CD4-positive, alpha-beta T cell (primary cell): ENCODE measurements around the gene PORCN. TPM values are rescaled to one million over a fixed set of nuclear protein-coding genes. Genes with fewer than 3 reads are reported as not detected.
"Not testable (repeated sequence)": the region's sequence is repeated elsewhere in the genome, so short reads cannot be mapped to it uniquely, and the experiment has no call there.

Experiments
- ATAC-seq: fragments of 200-7000 bp; cut with Tn5 transposase; one replicate; pipeline ENCODE4 v1.10.0; 2022; ENCODE audit warnings: mild to moderate bottlenecking; ENCODE audit not compliant: poor library complexity
- CTCF ChIA-PET: fragments of 350-600 bp; sonication (Branson Sonifier 250); formaldehyde crosslinking; loops from one replicate; lab custom pipeline; 2021; ENCODE audit warnings: antibody characterized with exemption, inconsistent platforms; lab: Charles Lee
- POLR2A ChIA-PET: fragments of 350-600 bp; sonication (Branson Sonifier 250); formaldehyde crosslinking; loops from one replicate; lab custom pipeline; 2021; ENCODE audit warnings: antibody characterized with exemption, inconsistent platforms; lab: Charles Lee
- DNase-seq, 14 experiments: peaks; one replicate each; pipeline ENCODE4 v3.0.0-alpha.2; 2013 to 2020; ENCODE audit warnings: mixed read lengths in 2 of 14
- H3K27ac ChIP-seq, 2 donors: one replicate each; pipeline versions ENCODE4 v1.5.1 to v1.7.0; 2013; ENCODE audit warnings: low read length in 2 of 2, low read depth in 1 of 2, mild to moderate bottlenecking in 1 of 2
- H3K27me3 ChIP-seq, 2 experiments: 1 replicate in 1 of 2; 2 replicates in 1 of 2; pipeline versions ENCODE4 v1.6.1 to v1.7.0; 2013; ENCODE audit warnings: low read length in 2 of 2, control low read depth in 1 of 2, mild to moderate bottlenecking in 1 of 2, moderate library complexity in 1 of 2; ENCODE audit not compliant: insufficient read depth in 2 of 2, control insufficient read depth in 1 of 2
- H3K36me3 ChIP-seq: one replicate; pipeline ENCODE4 v1.6.1; 2013; ENCODE audit warnings: low read length, control low read depth; ENCODE audit not compliant: insufficient read depth
- H3K4me1 ChIP-seq: one replicate; pipeline ENCODE4 v1.6.1; 2013; ENCODE audit warnings: low read length, control low read depth; ENCODE audit not compliant: insufficient read depth
- H3K4me3 ChIP-seq: one replicate; pipeline ENCODE4 v1.5.1; 2013; ENCODE audit warnings: mild to moderate bottlenecking, low read length, moderate library complexity
- H3K9me3 ChIP-seq, 2 experiments: 1 replicate in 1 of 2; 2 replicates in 1 of 2; pipeline versions ENCODE4 v1.6.1 to v1.7.0; 2013; ENCODE audit warnings: low read length in 2 of 2, mild to moderate bottlenecking in 2 of 2, control low read depth in 1 of 2, moderate library complexity in 1 of 2; ENCODE audit not compliant: control insufficient read depth in 1 of 2, insufficient read depth in 1 of 2
- H3K27ac Mint-ChIP-seq: one replicate; pipeline ENCODE4 v1.8.0; 2020; ENCODE audit warnings: mixed read lengths
- H3K27me3 Mint-ChIP-seq: one replicate; pipeline ENCODE4 v1.8.0; 2021; ENCODE audit warnings: mixed read lengths
- H3K36me3 Mint-ChIP-seq: one replicate; pipeline ENCODE4 v1.8.0; 2021; ENCODE audit warnings: low read depth, mixed read lengths
- H3K4me1 Mint-ChIP-seq: one replicate; pipeline ENCODE4 v1.8.0; 2021; ENCODE audit warnings: low read depth, mixed read lengths
- H3K4me3 Mint-ChIP-seq: one replicate; pipeline ENCODE4 v1.8.0; 2020; ENCODE audit warnings: mild to moderate bottlenecking, mixed read lengths
- H3K9me3 Mint-ChIP-seq: one replicate; pipeline ENCODE4 v1.8.0; 2020; ENCODE audit warnings: mixed read lengths
- CTCF ChIP-seq: fragments of 200-600 bp; IDR thresholded peaks from one replicate; pipeline ENCODE4 v1.8.0; 2022; ENCODE audit warnings: antibody characterized with exemption, mild to moderate bottlenecking
- intact Hi-C, 2 experiments: fragments of 100-400 bp; cut with DNase I in 1 of 2; cut with micrococcal nuclease in 1 of 2; formaldehyde crosslinking; loops; one replicate each; pipeline versions ENCODE4 v1.15.1 to v1.9.0; 2023 to 2025; cut with DNase I, micrococcal nuclease
- total RNA-seq, 174 experiments: library from RNA in 2 of 174; stranded (reverse) in 2 of 174; gene quantifications; one replicate each; pipeline ENCODE4 v1.2.3 and lab custom pipeline; 2021 to 2026

Gene PORCN
- total RNA-seq, 2 experiments from 2014 or later, result 12.0 to 14.1 TPM

DNA sequence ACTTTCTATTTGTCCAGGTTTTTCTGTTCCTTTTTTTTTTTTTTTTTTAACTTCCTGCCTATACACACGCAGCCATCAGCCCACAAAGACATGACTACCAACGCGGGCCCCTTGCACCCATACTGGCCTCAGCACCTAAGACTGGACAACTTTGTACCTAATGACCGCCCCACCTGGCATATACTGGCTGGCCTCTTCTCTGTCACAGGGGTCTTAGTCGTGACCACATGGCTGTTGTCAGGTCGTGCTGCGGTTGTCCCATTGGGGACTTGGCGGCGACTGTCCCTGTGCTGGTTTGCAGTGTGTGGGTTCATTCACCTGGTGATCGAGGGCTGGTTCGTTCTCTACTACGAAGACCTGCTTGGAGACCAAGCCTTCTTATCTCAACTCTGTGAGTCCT is 14.9 kb downstream of the PORCN start:
- no peaks in the 10 kb centered on the region for H3K27me3 ChIP-seq
- TF ChIP-seq CTCF, result no peak
- no peak overlapping the region for H3K27ac ChIP-seq
- no peak overlapping the region for H3K4me3 ChIP-seq
- Mint-ChIP-seq H3K27me3 (no peaks in the 10 kb centered on the region), H3K36me3 (peaks cover 33% of the 10 kb centered on the region), H3K27ac (peak overlapping the region; percentile 36), H3K4me3 (peak overlapping the region; percentile 80), H3K4me1 (peaks cover 36% of the 10 kb centered on the region), H3K9me3 (no peaks in the 10 kb centered on the region)
- ChIA-PET CTCF (interaction anchor here (2.8 kb wide), 1 partner anchor 16 kb away, joined by 9 read pairs; the partner anchor contains the start of gene TBC1D25), POLR2A (no interaction called here)
- DNase-seq (no peak), ATAC-seq (no peak)
- H3K9me3 ChIP-seq, result no peaks in the 10 kb centered on the region
- H3K36me3 ChIP-seq, result peaks cover 27% of the 10 kb centered on the region
- H3K4me1 ChIP-seq, result peaks cover 34% of the 10 kb centered on the region
- intact Hi-C loops, result loop anchor here (1.0 to 5.0 kb wide), 5 partner anchors 10 to 74 kb away; partner anchors contain the start of genes FTSJ1 (in 2 of the 2), RBM3 (in 1 of the 2), TBC1D25 (in 1 of the 2) and WDR13 (in 1 of the 2)

GRCh38 chrX:48525853-48526252 is 17.1 kb downstream of the PORCN start:
- H3K27ac ChIP-seq, H3K27me3 Mint-ChIP-seq, CTCF ChIA-PET, ATAC-seq, H3K9me3 ChIP-seq, H3K9me3 Mint-ChIP-seq, DNase-seq, intact Hi-C loops, POLR2A ChIA-PET, H3K27ac Mint-ChIP-seq, H3K27me3 ChIP-seq, H3K4me3 Mint-ChIP-seq, H3K4me3 ChIP-seq: not testable (repeated sequence)
- H3K4me1 ChIP-seq, result peaks cover 20% of the 10 kb centered on the region
- H3K36me3 Mint-ChIP-seq, result peaks cover 35% of the 10 kb centered on the region
- H3K4me1 Mint-ChIP-seq, result peaks cover 18% of the 10 kb centered on the region
- peaks cover 27% of the 10 kb centered on the region for H3K36me3 ChIP-seq

- H3K36me3 Mint-ChIP-seq, result peaks cover 20% of the 10 kb centered on the region
- intact Hi-C loops, result no loop called here
- Histone ChIP-seq H3K27ac (no peak overlapping the region), H3K9me3 (no peaks in the 10 kb centered on the region), H3K27me3 (no peaks in the 10 kb centered on the region), H3K36me3 (peaks cover 22% of the 10 kb centered on the region), H3K4me1 (peaks cover 7% of the 10 kb centered on the region), H3K4me3 (no peak overlapping the region)
- ChIA-PET POLR2A (interaction anchor here (1.1 kb wide), 1 partner anchor 462 kb away, joined by 3 read pairs; no protein-coding TSS in a partner anchor), CTCF (no interaction called here)
- H3K27ac Mint-ChIP-seq, result no peak overlapping the region
- no peak overlapping the region for H3K4me3 Mint-ChIP-seq
- ATAC-seq (no peak), DNase-seq (no peak)
- H3K27me3 Mint-ChIP-seq, result no peaks in the 10 kb centered on the region
- H3K9me3 Mint-ChIP-seq, result no peaks in the 10 kb centered on the region
- H3K4me1 Mint-ChIP-seq, result peaks cover 5% of the 10 kb centered on the region
- no peak for TF ChIP-seq CTCF
These were observed 21.9 kb downstream of the PORCN start for GRCh38 chrX:48530736-48531135.
